NOMO-1 treated with DMSO at 0.1 percent for 48 hours (cell line): ENCODE results near the gene LEFTY1.
"Not testable (repeated sequence)": the region's sequence is repeated elsewhere in the genome, so short reads cannot be mapped to it uniquely, and the experiment has no call there.

Experiments
- DNase-seq: peaks from one replicate; lab custom pipeline; 2025; ENCODE audit not compliant: unreplicated experiment; lab: John Stamatoyannopoulos, UW

LEFTY1 gene

GRCh38 chr1:225888898-225889601 is at the start of gene LEFTY1:
TSS of gene LEFTY1 (minus strand) at chr1:225889146. CDS start at chr1:225889066, 80 bp downstream.
- no peak for DNase-seq

- no peak for DNase-seq
These were observed 48.4 kb upstream of the LEFTY1 start for GRCh38 chr1:225937048-225937968.

- DNase-seq, result no peak
These were observed 47.6 kb upstream of the LEFTY1 start for GRCh38 chr1:225936523-225936922.

- DNase-seq, result not testable (repeated sequence)
These were observed 47.1 kb upstream of the LEFTY1 start for GRCh38 chr1:225936086-225936485.

GRCh38 chr1:225934711-225935110 is 45.8 kb upstream of the LEFTY1 start:
- DNase-seq, result no peak

- no peak for DNase-seq
These were observed 44.1 kb upstream of the LEFTY1 start for GRCh38 chr1:225933072-225933471.

GRCh38 chr1:225931270-225932136 is 42.6 kb upstream of the LEFTY1 start:
- DNase-seq, result no peak

GRCh38 chr1:225930566-225930965 is 41.6 kb upstream of the LEFTY1 start:
- DNase-seq, result no peak

GRCh38 chr1:225929462-225929861 is 40.5 kb upstream of the LEFTY1 start:
- not testable (repeated sequence) for DNase-seq

GRCh38 chr1:225928186-225929175 is 39.5 kb upstream of the LEFTY1 start:
- peak; percentile 17 for DNase-seq

- DNase-seq, result peak; percentile 27
These were observed 37.7 kb upstream of the LEFTY1 start for GRCh38 chr1:225926551-225927113.

GRCh38 chr1:225923692-225924555 is 35.0 kb upstream of the LEFTY1 start, which contains the start of gene PYCR2:
TSS of gene PYCR2 (minus strand) at chr1:225924250. CDS start at chr1:225924110, 140 bp downstream.
- peak; percentile 95 for DNase-seq

GRCh38 chr1:225923381-225923691 is 34.4 kb upstream of the LEFTY1 start:
- no peak for DNase-seq

- DNase-seq, result no peak
These were observed 33.1 kb upstream of the LEFTY1 start for GRCh38 chr1:225921734-225922709.

- no peak for DNase-seq
These were observed 31.0 kb upstream of the LEFTY1 start for GRCh38 chr1:225919906-225920305.

GRCh38 chr1:225918280-225918679 is 29.3 kb upstream of the LEFTY1 start:
- DNase-seq, result no peak

- DNase-seq, result no peak
These were observed 28.6 kb upstream of the LEFTY1 start for GRCh38 chr1:225917536-225917935.
